ENCODE measurements around the gene EFTUD2. TPM values are rescaled to one million over a fixed set of nuclear protein-coding genes. Genes with fewer than 3 reads are reported as not detected.

Gene EFTUD2
- polyA plus RNA-seq, 3 donors, result 82.9 to 144 (median 104) TPM

DNA sequence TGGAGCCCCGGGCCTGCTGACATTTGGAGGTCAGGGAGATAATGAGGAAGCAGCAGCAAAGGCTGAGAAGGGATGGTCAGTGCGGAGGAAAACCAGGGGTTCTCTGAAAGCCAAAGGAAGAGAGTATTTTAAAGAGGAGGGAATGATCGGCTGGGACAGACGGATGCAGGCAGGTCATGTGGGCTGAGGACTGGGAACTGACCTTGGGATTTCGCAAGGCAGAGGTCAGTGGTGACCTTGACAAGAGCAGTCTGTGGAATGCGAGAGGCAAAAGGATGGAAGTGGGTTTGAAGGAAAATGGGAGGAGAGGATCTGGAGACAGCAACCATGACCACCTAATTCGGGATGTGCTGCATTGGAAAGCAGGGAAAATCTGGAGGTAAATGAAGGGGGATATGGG lies 10.2 kb downstream of the EFTUD2 start:
- Histone ChIP-seq H3K27me3 (ENCODE audit: control insufficient read depth in 2 of 2, insufficient read depth in 2 of 2, low read length in 2 of 2) (no peaks in the 10 kb centered on the region), H3K4me1 (ENCODE audit: control insufficient read depth in 1 of 2, insufficient read depth in 2 of 2, low read length in 2 of 2) (peaks cover 31 to 32% of the 10 kb centered on the region in 2 donors), H3K9ac (ENCODE audit: insufficient read depth, low read length, poor library complexity, severe bottlenecking) (no peak overlapping the region), H3K9me3 (replicated peaks in 1 of 2; ENCODE audit: control insufficient read depth in 1 of 2, insufficient read depth in 1 of 2, low read length in 2 of 2) (no peaks in the 10 kb centered on the region), H3K4me3 (replicated peaks in 1 of 3; ENCODE audit: low read depth in 2 of 3, low read length in 3 of 3) (peak overlapping the region in 1 of 3 experiments; percentile 28), H3K4me2 (replicated peaks; ENCODE audit: extremely low read depth, low read length, poor library complexity, severe bottlenecking) (peak overlapping the region; percentile 40), H3K36me3 (replicated peaks in 1 of 2; ENCODE audit: control insufficient read depth in 1 of 2, insufficient read depth in 2 of 2, low read length in 2 of 2) (peaks cover 44 to 66% of the 10 kb centered on the region in 2 donors), H4K20me1 (ENCODE audit: insufficient read depth, low read length) (peaks cover 84% of the 10 kb centered on the region), H2AFZ (ENCODE audit: insufficient read depth, low read depth, low read length, poor library complexity, severe bottlenecking) (no peak overlapping the region), H3K27ac (ENCODE audit: low read depth in 1 of 2, low read length in 2 of 2) (peak overlapping the region in 1 of 2 donors; percentile 56), H3K79me2 (ENCODE audit: insufficient read depth, low read length) (peaks cover 68% of the 10 kb centered on the region)
- Mint-ChIP-seq H3K4me1 (peaks cover 5% of the 10 kb centered on the region), H3K36me3 (peaks cover 41 to 61% of the 10 kb centered on the region in 2 donors), H3K27me3 (ENCODE audit: low read depth in 3 of 3) (no peaks in the 10 kb centered on the region), H3K9me3 (no peaks in the 10 kb centered on the region), H3K27ac (no peak overlapping the region), H3K4me3 (no peak overlapping the region)
- intact Hi-C loops (cut with micrococcal nuclease), result no loop called here
- TF ChIP-seq, protein P1, sequence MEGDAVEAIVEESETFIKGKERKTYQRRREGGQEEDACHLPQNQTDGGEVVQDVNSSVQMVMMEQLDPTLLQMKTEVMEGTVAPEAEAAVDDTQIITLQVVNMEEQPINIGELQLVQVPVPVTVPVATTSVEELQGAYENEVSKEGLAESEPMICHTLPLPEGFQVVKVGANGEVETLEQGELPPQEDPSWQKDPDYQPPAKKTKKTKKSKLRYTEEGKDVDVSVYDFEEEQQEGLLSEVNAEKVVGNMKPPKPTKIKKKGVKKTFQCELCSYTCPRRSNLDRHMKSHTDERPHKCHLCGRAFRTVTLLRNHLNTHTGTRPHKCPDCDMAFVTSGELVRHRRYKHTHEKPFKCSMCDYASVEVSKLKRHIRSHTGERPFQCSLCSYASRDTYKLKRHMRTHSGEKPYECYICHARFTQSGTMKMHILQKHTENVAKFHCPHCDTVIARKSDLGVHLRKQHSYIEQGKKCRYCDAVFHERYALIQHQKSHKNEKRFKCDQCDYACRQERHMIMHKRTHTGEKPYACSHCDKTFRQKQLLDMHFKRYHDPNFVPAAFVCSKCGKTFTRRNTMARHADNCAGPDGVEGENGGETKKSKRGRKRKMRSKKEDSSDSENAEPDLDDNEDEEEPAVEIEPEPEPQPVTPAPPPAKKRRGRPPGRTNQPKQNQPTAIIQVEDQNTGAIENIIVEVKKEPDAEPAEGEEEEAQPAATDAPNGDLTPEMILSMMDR (IDR thresholded peaks at IDR 0.05), result no peak
- 57% methylated on average over 7 of the region's 7 CpGs for WGBS (ENCODE audit: insufficient coverage)
- no peak for DNase-seq

DNA sequence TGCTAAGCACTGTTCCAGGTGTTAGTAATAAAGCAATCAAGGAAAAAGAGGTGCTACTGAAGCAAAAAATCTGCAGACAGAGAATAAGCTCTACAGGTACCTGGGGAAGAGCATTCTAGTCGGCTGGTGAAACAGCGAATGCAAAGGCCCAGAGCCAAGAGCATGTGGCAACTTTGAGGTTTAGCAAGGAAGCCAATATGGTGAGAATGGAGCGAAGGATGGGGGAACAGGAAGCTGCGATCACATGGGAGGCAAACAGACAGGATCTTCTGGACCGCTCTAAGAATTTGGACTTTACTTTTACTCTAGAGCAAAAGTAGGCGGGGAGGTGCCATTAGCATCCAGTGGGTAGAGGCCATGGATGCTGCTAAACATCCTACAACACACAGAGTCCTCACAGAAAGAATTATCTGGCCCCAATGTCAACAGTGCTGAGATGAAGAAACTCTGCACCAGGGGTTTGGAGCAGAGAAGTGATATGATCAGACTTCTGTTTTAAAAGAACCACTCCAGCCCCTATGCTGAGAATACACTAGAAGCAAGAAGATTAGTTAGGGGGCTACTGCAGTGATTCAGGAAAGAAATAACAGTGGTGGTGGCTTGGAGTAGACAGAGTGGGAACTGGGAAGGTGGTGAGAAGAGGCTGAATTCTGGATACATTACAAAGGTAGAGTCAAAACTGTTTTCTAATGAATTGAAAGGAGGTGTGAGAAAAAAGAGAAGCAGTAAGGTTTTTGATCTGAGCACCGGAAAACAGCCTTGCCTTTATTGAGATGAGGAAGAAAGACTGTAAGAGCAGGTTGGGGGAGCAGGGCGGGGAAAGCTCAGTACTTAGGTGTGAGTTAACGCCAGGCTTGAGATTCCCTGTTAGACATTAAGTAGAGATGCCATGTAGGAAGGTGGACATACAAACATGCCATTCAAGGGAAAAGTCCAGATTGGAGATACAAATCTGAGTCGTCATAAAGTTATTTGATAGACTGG lies 11.0 kb downstream of the EFTUD2 start:
- no peaks in the 10 kb centered on the region for H3K27me3 Mint-ChIP-seq (ENCODE audit: low read depth in 3 of 3)
- Histone ChIP-seq H3K36me3 (replicated peaks in 1 of 2; ENCODE audit: control insufficient read depth in 1 of 2, insufficient read depth in 2 of 2, low read length in 2 of 2) (peaks cover 48 to 67% of the 10 kb centered on the region in 2 donors), H3K9ac (ENCODE audit: insufficient read depth, low read length, poor library complexity, severe bottlenecking) (no peak overlapping the region), H4K20me1 (ENCODE audit: insufficient read depth, low read length) (peaks cover 78% of the 10 kb centered on the region), H3K9me3 (replicated peaks in 1 of 2; ENCODE audit: control insufficient read depth in 1 of 2, insufficient read depth in 1 of 2, low read length in 2 of 2) (no peaks in the 10 kb centered on the region), H3K27ac (ENCODE audit: low read depth in 1 of 2, low read length in 2 of 2) (peak overlapping the region in 1 of 2 donors; percentile 56), H3K79me2 (ENCODE audit: insufficient read depth, low read length) (peaks cover 61% of the 10 kb centered on the region), H3K4me1 (ENCODE audit: control insufficient read depth in 1 of 2, insufficient read depth in 2 of 2, low read length in 2 of 2) (peaks cover 31 to 32% of the 10 kb centered on the region in 2 donors), H3K4me3 (replicated peaks in 1 of 3; ENCODE audit: low read depth in 2 of 3, low read length in 3 of 3) (peak overlapping the region in 1 of 3 experiments; percentile 28), H3K4me2 (replicated peaks; ENCODE audit: extremely low read depth, low read length, poor library complexity, severe bottlenecking) (peak overlapping the region; percentile 40), H2AFZ (ENCODE audit: insufficient read depth, low read depth, low read length, poor library complexity, severe bottlenecking) (no peak overlapping the region), H3K27me3 (ENCODE audit: control insufficient read depth in 2 of 2, insufficient read depth in 2 of 2, low read length in 2 of 2) (no peaks in the 10 kb centered on the region)
- intact Hi-C loops (cut with micrococcal nuclease), result no loop called here
- no peak overlapping the region for H3K4me3 Mint-ChIP-seq
- peak; percentile 22 to 52 (median 48) for DNase-seq
- 17% methylated on average over 8 of the region's 10 CpGs for WGBS (ENCODE audit: insufficient coverage)
- H3K4me1 Mint-ChIP-seq, result peaks cover 5% of the 10 kb centered on the region
- TF ChIP-seq, protein P1 (IDR thresholded peaks at IDR 0.05), result no peak
- no peaks in the 10 kb centered on the region for H3K9me3 Mint-ChIP-seq
- H3K36me3 Mint-ChIP-seq, result peaks cover 42 to 62% of the 10 kb centered on the region in 2 donors
- no peak overlapping the region for H3K27ac Mint-ChIP-seq

Measured in CD14-positive monocyte (primary cell).